DND-41 (cell line): ENCODE data around the gene LSM7.

Experiments used
- ATAC-seq: fragments of 200-7000 bp; cut with Tn5 transposase; 3 replicates; pipeline ENCODE4 v1.9.1; 2021; ENCODE audit warnings: low read depth; ENCODE audit not compliant: insufficient read depth
- DNase-seq: peaks from one replicate; pipeline ENCODE4 v3.0.0-alpha.2; 2020
- H2AFZ ChIP-seq: 2 replicates; pipeline ENCODE4 v1.6.0; 2012; ENCODE audit warnings: low read depth, low read length
- H3K27ac ChIP-seq: 2 replicates; pipeline ENCODE4 v1.5.1; 2012; ENCODE audit warnings: low read length, inconsistent platforms
- H3K27me3 ChIP-seq: fragments of 200-600 bp; sonication (generic); 2 replicates; pipeline ENCODE4 v1.6.0; 2012; ENCODE audit warnings: low read length, mild to moderate bottlenecking, inconsistent platforms; ENCODE audit not compliant: insufficient read depth, poor library complexity
- H3K36me3 ChIP-seq: 2 replicates; pipeline ENCODE4 v1.5.1; 2012; ENCODE audit warnings: low read length, inconsistent platforms; ENCODE audit not compliant: insufficient read depth
- H3K4me1 ChIP-seq: 2 replicates; pipeline ENCODE4 v1.5.1; 2012; ENCODE audit warnings: mild to moderate bottlenecking, low read length; ENCODE audit not compliant: insufficient read depth
- H3K4me2 ChIP-seq: 2 replicates; pipeline ENCODE4 v1.6.0; 2012; ENCODE audit warnings: mild to moderate bottlenecking, moderate library complexity, low read length, inconsistent platforms; ENCODE audit not compliant: insufficient read depth
- H3K4me3 ChIP-seq, 2 experiments: fragments of 200-600 bp in 1 of 2; shearing (Covaris generic) in 1 of 2; 2 replicates each; pipeline ENCODE4 v1.5.1; 2012 to 2016; ENCODE audit warnings: inconsistent platforms in 2 of 2, low read length in 2 of 2, mild to moderate bottlenecking in 2 of 2, low read depth in 1 of 2, moderate library complexity in 1 of 2
- H3K79me2 ChIP-seq: 2 replicates; pipeline ENCODE4 v1.6.0; 2012; ENCODE audit warnings: low read length, inconsistent platforms; ENCODE audit not compliant: insufficient read depth
- H3K9ac ChIP-seq: 2 replicates; pipeline ENCODE4 v1.6.0; 2012; ENCODE audit warnings: low read depth, mild to moderate bottlenecking, inconsistent platforms, low read length, moderate library complexity
- H3K9me3 ChIP-seq: 2 replicates; pipeline ENCODE4 v1.5.1; 2012; ENCODE audit warnings: low read length, moderate library complexity, mild to moderate bottlenecking, inconsistent platforms; ENCODE audit not compliant: insufficient read depth, severe bottlenecking
- H4K20me1 ChIP-seq: 2 replicates; pipeline ENCODE4 v1.6.0; 2012; ENCODE audit warnings: low read length; ENCODE audit not compliant: insufficient read depth
- CTCF ChIP-seq: IDR thresholded peaks from 2 replicates; pipeline ENCODE4 v1.5.1; 2012; ENCODE audit warnings: borderline replicate concordance, low read length, moderate library complexity, mild to moderate bottlenecking; ENCODE audit not compliant: poor library complexity, severe bottlenecking; ENCODE audit errors: extremely low read depth
- EZH2 ChIP-seq: IDR thresholded peaks from 3 replicates; pipeline ENCODE4 v1.6.1; 2012; ENCODE audit warnings: borderline replicate concordance, low read depth, mild to moderate bottlenecking, moderate library complexity, low read length, inconsistent platforms; ENCODE audit not compliant: severe bottlenecking

Gene LSM7

GRCh38 chr19:2275588-2276428 is 52.6 kb downstream of the LSM7 start:
- Histone ChIP-seq H4K20me1 (peaks cover 54% of the 10 kb centered on the region), H3K4me1 (peaks cover 36% of the 10 kb centered on the region)
- no peak for ATAC-seq

GRCh38 chr19:2274931-2275535 is 53.4 kb downstream of the LSM7 start:
- H3K9ac ChIP-seq = no peak overlapping the region
- peaks cover 36% of the 10 kb centered on the region for H3K4me1 ChIP-seq
- no peak overlapping the region for H3K4me2 ChIP-seq
- H3K27me3 ChIP-seq = no peaks in the 10 kb centered on the region
- H3K9me3 ChIP-seq = no peaks in the 10 kb centered on the region
- ATAC-seq (no peak), DNase-seq (peak; percentile 49)
- H3K27ac ChIP-seq = no peak overlapping the region
- TF ChIP-seq CTCF (peak; percentile 61), EZH2 (no peak)
- H4K20me1 ChIP-seq = peaks cover 61% of the 10 kb centered on the region
- no peak overlapping the region for H2AFZ ChIP-seq
- H3K36me3 ChIP-seq = peaks cover 52% of the 10 kb centered on the region
- H3K79me2 ChIP-seq = peaks cover 57% of the 10 kb centered on the region
- H3K4me3 ChIP-seq = no peak overlapping the region

More at GRCh38 chr19:2275588-2276428, 52.6 kb downstream of the LSM7 start:
- Histone ChIP-seq H3K9me3 (no peaks in the 10 kb centered on the region), H3K27ac (no peak overlapping the region), H3K9ac (no peak overlapping the region), H3K4me2 (no peak overlapping the region), H3K27me3 (no peaks in the 10 kb centered on the region), H2AFZ (no peak overlapping the region), H3K4me3 (no peak overlapping the region), H3K36me3 (peaks cover 45% of the 10 kb centered on the region), H3K79me2 (peaks cover 50% of the 10 kb centered on the region)
- no peak for TF ChIP-seq EZH2
- no peak for TF ChIP-seq CTCF
- DNase-seq = no peak

GRCh38 chr19:2274185-2274711 is 54.1 kb downstream of the LSM7 start:
- Histone ChIP-seq H2AFZ (no peak overlapping the region), H3K9ac (peak overlapping the region; percentile 100), H3K4me3 (peak overlapping the region in 1 of 2 experiments; percentile 100; a peak in 2 of 4 replicates), H3K4me1 (peaks cover 36% of the 10 kb centered on the region), H3K36me3 (peaks cover 58% of the 10 kb centered on the region), H3K27ac (peak overlapping the region; percentile 73), H4K20me1 (peaks cover 68% of the 10 kb centered on the region), H3K79me2 (peaks cover 65% of the 10 kb centered on the region), H3K4me2 (peak overlapping the region; percentile 84), H3K9me3 (no peaks in the 10 kb centered on the region), H3K27me3 (no peaks in the 10 kb centered on the region)
- DNase-seq = no peak
- no peak for ATAC-seq
- TF ChIP-seq EZH2 = no peak
- no peak for TF ChIP-seq CTCF
